22Rv1 (cell line): Measurements from ENCODE around the gene UNC5C.

ENCODE experiments used
- H3K27ac ChIP-seq: fragments of 450-650 bp; 2 replicates; pipeline ENCODE4 v1.5.1; 2017
- CTCF ChIP-seq: fragments of 450-650 bp; IDR thresholded peaks from 2 replicates; pipeline ENCODE4 v1.5.1; 2017; ENCODE audit warnings: mild to moderate bottlenecking
- ZFX ChIP-seq: fragments of 450-650 bp; IDR thresholded peaks from 2 replicates; pipeline ENCODE4 v1.6.1; 2017; ENCODE audit warnings: antibody characterized with exemption, borderline replicate concordance

The UNC5C gene

GRCh38 chr4:95466791-95467190 lies 82.0 kb downstream of the UNC5C start:
- TF ChIP-seq ZFX (no peak), CTCF (no peak)
- no peak overlapping the region for H3K27ac ChIP-seq

GRCh38 chr4:95465010-95465409 lies 83.8 kb downstream of the UNC5C start:
- TF ChIP-seq ZFX (no peak), CTCF (no peak)

DNA sequence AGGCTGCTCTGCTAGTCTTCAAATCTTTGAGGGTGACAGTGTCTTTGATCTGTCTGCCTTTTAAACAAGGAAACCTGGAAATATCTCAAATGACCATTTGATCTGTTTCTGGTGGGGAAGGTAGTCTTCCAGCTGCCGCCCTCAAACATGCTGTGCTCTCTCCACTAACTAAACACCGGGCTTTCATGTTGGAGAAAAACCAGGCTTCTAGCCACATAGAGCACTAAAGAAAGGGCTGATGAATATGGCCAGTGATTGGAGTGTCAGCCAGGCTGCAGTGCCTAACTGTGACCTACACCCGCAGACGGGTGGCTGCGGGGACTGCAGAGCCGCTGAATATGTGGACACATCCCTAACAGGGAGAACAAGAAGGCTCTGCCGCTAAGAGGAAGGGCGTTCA lies 85.9 kb downstream of the UNC5C start:
- TF ChIP-seq CTCF (no peak), ZFX (no peak)
- no peak overlapping the region for H3K27ac ChIP-seq

More at GRCh38 chr4:95465010-95465409, 83.8 kb downstream of the UNC5C start:
- H3K27ac ChIP-seq = no peak overlapping the region

- H3K27ac ChIP-seq = no peak overlapping the region
- no peak for TF ChIP-seq CTCF
- no peak for TF ChIP-seq ZFX
These were observed 91.4 kb downstream of the UNC5C start for GRCh38 chr4:95457353-95457752.

- TF ChIP-seq CTCF (no peak), ZFX (no peak)
- no peak overlapping the region for H3K27ac ChIP-seq
These were observed 98.5 kb downstream of the UNC5C start for GRCh38 chr4:95450294-95450693.

DNA sequence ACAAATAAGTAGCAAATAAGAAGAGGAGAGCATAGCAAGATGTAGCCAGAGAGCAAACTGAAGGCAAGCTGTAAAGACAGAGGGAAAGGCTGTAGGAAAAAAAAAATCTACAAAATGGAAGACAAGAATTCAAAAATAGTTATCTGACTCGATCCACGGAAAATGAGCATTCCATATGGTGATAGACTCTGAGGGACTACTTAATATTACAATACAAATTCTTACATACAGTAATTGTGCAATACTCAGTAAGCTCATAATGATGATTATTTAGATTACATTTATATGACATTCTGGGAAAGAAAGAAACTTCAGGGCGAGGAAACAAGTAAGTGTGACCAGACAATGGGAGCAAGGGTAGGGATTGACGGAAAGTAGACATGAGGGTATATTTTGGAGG lies 102.6 kb downstream of the UNC5C start:
- TF ChIP-seq CTCF (no peak), ZFX (no peak)

GRCh38 chr4:95445251-95445650 lies 103.5 kb downstream of the UNC5C start:
- H3K27ac ChIP-seq = peak overlapping the region; percentile 78
- TF ChIP-seq ZFX = no peak

More for the DNA sequence above, 102.6 kb downstream of the UNC5C start:
- H3K27ac ChIP-seq = peak overlapping the region; percentile 78

GRCh38 chr4:95444812-95445211 lies 104.0 kb downstream of the UNC5C start:
- TF ChIP-seq ZFX (no peak), CTCF (no peak)
- peak overlapping the region; percentile 78 for H3K27ac ChIP-seq
